Nephron progenitor cell (in vitro differentiated cells): Measurements from ENCODE around the gene NUDT17.
A peak's percentile ranks its signal among the peaks of the same experiment; 100 is the strongest.

ENCODE experiments used
- DNase-seq: peaks from one replicate; pipeline ENCODE4 v3.0.0; 2021
- H3K27ac Mint-ChIP-seq: 2 replicates; pipeline ENCODE4 v1.8.0; 2021; ENCODE audit warnings: mild to moderate bottlenecking, moderate library complexity, mixed read lengths
- H3K27me3 Mint-ChIP-seq: 2 replicates; pipeline ENCODE4 v1.8.0; 2021; ENCODE audit warnings: mild to moderate bottlenecking, low read depth, mixed read lengths; ENCODE audit not compliant: poor library complexity
- H3K36me3 Mint-ChIP-seq: 2 replicates; pipeline ENCODE4 v1.8.0; 2021; ENCODE audit warnings: low read depth, mixed read lengths
- H3K4me1 Mint-ChIP-seq: 2 replicates; pipeline ENCODE4 v1.8.0; 2021; ENCODE audit warnings: mixed read lengths
- H3K4me3 Mint-ChIP-seq: 2 replicates; pipeline ENCODE4 v1.8.0; 2021; ENCODE audit warnings: mild to moderate bottlenecking, moderate library complexity, mixed read lengths
- H3K9me3 Mint-ChIP-seq: 2 replicates; pipeline ENCODE4 v1.8.0; 2021; ENCODE audit warnings: mild to moderate bottlenecking, moderate library complexity, mixed read lengths
- TF ChIP-seq, protein P1 (sequence below): fragments of 200-600 bp; sonication (generic); IDR thresholded peaks from 2 replicates; pipeline ENCODE4 v1.5.0; 2021; ENCODE audit warnings: antibody characterized with exemption

NUDT17 gene

DNA sequence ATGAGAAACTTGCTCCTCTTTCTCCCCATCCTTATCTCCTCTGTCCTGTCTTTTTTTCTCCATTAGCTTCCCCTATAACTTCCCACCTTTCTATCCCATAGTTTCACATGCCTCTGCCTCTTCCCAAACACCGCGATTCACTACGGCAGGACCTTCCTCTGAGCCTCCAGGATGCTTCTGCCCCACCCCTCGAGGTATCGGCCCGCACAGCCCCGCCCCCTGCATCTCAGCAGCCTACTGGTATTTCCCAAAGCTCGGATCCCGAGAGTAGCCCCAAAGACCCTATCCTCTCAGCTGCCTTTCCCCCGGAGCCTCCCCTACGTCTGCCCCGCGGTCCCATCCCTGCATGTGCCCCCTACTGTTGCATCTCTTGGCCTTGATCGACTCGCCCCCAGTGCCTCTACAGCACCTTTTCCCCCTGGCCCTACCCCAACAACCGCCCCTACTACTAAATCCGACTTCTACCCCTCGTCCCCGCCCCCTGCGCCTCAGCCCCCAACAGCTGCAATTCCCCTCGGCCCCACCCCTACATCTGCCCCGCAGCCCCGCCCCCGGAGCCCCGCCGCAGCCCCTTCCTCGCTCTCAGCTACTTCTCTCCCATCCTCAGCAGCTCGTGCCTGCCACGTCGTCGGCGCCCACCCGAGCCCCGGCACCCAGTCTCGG, 12.9 kb downstream of the NUDT17 start:
- DNase-seq = peak; percentile 81
- Mint-ChIP-seq H3K27me3 (peaks cover 7% of the 10 kb centered on the region), H3K4me1 (peaks cover 10% of the 10 kb centered on the region), H3K9me3 (no peaks in the 10 kb centered on the region), H3K36me3 (peaks cover 39% of the 10 kb centered on the region), H3K27ac (peak overlapping the region; percentile 66), H3K4me3 (peak overlapping the region; percentile 96)
- TF ChIP-seq, protein P1, sequence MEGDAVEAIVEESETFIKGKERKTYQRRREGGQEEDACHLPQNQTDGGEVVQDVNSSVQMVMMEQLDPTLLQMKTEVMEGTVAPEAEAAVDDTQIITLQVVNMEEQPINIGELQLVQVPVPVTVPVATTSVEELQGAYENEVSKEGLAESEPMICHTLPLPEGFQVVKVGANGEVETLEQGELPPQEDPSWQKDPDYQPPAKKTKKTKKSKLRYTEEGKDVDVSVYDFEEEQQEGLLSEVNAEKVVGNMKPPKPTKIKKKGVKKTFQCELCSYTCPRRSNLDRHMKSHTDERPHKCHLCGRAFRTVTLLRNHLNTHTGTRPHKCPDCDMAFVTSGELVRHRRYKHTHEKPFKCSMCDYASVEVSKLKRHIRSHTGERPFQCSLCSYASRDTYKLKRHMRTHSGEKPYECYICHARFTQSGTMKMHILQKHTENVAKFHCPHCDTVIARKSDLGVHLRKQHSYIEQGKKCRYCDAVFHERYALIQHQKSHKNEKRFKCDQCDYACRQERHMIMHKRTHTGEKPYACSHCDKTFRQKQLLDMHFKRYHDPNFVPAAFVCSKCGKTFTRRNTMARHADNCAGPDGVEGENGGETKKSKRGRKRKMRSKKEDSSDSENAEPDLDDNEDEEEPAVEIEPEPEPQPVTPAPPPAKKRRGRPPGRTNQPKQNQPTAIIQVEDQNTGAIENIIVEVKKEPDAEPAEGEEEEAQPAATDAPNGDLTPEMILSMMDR = no peak

DNA sequence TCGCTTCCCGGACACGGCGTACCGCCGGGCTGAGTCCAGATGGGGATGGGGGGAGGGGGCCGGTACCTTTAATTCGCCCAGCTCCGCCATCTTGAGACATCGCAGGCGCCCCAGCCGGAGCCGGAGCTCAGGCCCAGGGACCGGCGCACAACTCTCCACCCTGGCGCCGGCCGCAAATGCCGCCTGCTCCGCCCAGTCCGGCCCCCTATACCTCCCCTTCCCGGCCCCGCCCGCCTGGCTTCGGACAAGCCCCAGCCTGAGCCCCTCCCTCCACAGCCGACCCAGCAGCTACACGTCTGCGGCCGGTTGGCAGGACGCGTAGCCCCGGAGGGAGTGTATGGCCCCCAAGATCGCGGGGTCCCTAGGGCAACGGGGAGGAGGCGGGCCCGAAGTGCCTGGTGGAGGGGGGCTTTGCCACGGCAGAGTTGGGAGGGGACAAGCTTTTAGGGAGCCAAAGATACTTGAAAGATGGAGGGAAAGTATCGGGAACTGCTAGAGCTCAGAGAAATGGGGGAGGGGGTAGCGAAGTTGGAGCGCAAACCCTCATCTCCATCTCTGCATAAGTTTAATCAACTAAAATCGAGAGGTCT, 13.6 kb downstream of the NUDT17 start, which contains the start of gene PIAS3:
TSS of gene PIAS3 (minus strand) at position 181 of the 590 bp plus-strand sequence. CDS start at position 90, 91 bp downstream.
- peak; percentile 97 for DNase-seq
- H3K27ac Mint-ChIP-seq = peak within 1 kb of the TSS; percentile 97
- peaks cover 10% of the 10 kb centered on the region for H3K4me1 Mint-ChIP-seq
- peak within 1 kb of the TSS; percentile 96 for H3K4me3 Mint-ChIP-seq
- TF ChIP-seq, protein P1 = no peak
- peaks cover 7% of the 10 kb centered on the region for H3K27me3 Mint-ChIP-seq
- no peaks in the 10 kb centered on the region for H3K9me3 Mint-ChIP-seq
- H3K36me3 Mint-ChIP-seq = peaks cover 33% of the 10 kb centered on the region

DNA sequence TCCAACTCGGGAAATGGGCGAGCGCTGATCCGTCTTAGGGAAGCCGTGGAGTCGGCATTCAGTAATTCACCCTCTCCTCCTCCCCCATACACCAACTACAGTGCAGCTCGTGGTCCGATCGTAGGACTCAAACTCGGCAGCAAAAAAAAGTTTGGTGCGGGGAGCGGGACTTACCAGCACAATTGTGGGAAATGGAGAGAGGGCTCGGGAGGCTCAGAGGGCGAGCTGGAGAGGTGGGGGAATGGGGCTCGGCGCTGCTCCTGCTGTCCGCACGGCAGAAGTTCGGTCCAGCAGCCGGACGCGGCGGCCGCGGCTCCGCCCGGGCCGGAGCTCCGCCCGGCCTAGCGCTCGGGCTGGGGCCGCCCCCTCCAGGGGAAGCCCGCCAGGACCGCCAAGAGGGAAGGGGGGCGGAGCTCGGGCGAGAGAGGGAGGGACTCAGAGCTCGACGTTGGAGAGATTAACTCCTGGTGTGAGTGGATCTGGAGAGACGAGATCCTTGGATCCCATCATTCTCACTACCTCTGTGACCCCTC, 14.1 kb downstream of the NUDT17 start:
- Mint-ChIP-seq H3K4me1 (peaks cover 10% of the 10 kb centered on the region), H3K4me3 (peak overlapping the region; percentile 96), H3K36me3 (peaks cover 27% of the 10 kb centered on the region), H3K27ac (peak overlapping the region; percentile 97), H3K9me3 (no peaks in the 10 kb centered on the region), H3K27me3 (peaks cover 5% of the 10 kb centered on the region)
- peak; percentile 91 for DNase-seq
- TF ChIP-seq, protein P1 = no peak

DNA sequence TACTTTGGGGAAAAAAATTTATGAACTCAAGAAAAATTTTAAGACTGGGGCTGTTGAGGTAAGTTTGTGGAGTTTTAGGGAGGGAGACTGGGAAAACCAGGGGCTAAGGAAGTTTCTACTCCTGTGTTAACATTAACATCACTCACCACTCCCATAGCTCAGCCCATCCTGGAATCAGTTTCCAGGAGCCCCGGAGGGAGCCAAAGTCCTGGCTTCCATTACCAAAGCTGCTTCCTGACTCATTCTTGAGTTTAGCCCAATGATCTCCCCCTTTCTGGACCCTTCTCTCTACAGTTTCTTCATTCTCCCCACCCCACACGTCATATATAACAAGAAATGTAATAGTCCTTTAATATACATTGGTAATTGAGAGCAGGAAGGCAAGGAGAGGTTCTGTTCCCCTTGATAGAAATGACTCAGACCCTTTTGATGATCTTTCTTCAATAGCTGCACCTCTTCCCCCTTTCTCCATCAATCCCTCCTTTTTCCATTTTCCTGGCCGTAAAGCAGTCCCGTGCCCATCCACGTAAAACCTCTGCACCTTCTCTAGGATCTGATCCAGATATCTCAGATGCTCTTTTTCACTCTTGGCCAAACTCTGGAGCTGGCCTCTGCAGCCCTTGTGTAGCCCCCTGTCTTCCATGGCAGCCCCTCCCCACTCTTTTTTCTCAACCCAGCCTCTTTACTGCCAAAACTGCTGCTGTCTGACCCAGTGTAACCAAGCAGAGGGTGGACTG, 18.0 kb downstream of the NUDT17 start:
- H3K36me3 Mint-ChIP-seq = no peaks in the 10 kb centered on the region
- H3K4me1 Mint-ChIP-seq = peaks cover 4% of the 10 kb centered on the region
- TF ChIP-seq, protein P1 = no peak
- no peaks in the 10 kb centered on the region for H3K9me3 Mint-ChIP-seq
- no peak for DNase-seq
- H3K27me3 Mint-ChIP-seq = peaks cover 6% of the 10 kb centered on the region
- H3K4me3 Mint-ChIP-seq = no peak overlapping the region
- H3K27ac Mint-ChIP-seq = no peak overlapping the region

DNA sequence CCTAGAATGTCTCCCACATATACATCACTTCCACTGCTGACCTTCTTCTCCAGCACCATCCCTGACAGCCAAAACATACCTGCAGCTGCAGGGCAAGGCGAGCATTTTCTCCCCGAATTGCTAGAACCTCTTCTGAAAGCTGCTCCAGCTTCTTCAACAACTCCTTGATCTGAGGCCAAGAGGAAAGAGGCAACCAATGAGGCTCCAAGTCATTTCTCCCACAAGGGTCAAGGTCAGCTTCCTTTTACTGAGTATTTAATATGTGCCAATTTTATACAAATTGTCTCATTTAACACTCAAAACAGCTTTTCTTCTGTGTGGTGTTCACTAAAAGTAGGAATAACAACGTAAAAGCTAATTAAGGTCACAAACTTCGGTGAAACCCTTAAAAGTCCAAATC, 22.8 kb downstream of the NUDT17 start:
- H3K4me3 Mint-ChIP-seq = no peak overlapping the region
- no peaks in the 10 kb centered on the region for H3K36me3 Mint-ChIP-seq
- H3K4me1 Mint-ChIP-seq = peaks cover 23% of the 10 kb centered on the region
- TF ChIP-seq, protein P1 = no peak
- peaks cover 32% of the 10 kb centered on the region for H3K27me3 Mint-ChIP-seq
- DNase-seq = no peak
- H3K27ac Mint-ChIP-seq = no peak overlapping the region
- H3K9me3 Mint-ChIP-seq = no peaks in the 10 kb centered on the region
